LoVo (cell line): Measurements from ENCODE around the gene ADARB1.
"Not testable (repeated sequence)": the region's sequence is repeated elsewhere in the genome, so short reads cannot be mapped to it uniquely, and the experiment has no call there.

ENCODE experiments used
- DNase-seq: peaks from one replicate; pipeline ENCODE4 v3.0.0-alpha.2; 2016; ENCODE audit warnings: low spot score

ADARB1 gene, protein sequence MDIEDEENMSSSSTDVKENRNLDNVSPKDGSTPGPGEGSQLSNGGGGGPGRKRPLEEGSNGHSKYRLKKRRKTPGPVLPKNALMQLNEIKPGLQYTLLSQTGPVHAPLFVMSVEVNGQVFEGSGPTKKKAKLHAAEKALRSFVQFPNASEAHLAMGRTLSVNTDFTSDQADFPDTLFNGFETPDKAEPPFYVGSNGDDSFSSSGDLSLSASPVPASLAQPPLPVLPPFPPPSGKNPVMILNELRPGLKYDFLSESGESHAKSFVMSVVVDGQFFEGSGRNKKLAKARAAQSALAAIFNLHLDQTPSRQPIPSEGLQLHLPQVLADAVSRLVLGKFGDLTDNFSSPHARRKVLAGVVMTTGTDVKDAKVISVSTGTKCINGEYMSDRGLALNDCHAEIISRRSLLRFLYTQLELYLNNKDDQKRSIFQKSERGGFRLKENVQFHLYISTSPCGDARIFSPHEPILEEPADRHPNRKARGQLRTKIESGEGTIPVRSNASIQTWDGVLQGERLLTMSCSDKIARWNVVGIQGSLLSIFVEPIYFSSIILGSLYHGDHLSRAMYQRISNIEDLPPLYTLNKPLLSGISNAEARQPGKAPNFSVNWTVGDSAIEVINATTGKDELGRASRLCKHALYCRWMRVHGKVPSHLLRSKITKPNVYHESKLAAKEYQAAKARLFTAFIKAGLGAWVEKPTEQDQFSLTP

DNA sequence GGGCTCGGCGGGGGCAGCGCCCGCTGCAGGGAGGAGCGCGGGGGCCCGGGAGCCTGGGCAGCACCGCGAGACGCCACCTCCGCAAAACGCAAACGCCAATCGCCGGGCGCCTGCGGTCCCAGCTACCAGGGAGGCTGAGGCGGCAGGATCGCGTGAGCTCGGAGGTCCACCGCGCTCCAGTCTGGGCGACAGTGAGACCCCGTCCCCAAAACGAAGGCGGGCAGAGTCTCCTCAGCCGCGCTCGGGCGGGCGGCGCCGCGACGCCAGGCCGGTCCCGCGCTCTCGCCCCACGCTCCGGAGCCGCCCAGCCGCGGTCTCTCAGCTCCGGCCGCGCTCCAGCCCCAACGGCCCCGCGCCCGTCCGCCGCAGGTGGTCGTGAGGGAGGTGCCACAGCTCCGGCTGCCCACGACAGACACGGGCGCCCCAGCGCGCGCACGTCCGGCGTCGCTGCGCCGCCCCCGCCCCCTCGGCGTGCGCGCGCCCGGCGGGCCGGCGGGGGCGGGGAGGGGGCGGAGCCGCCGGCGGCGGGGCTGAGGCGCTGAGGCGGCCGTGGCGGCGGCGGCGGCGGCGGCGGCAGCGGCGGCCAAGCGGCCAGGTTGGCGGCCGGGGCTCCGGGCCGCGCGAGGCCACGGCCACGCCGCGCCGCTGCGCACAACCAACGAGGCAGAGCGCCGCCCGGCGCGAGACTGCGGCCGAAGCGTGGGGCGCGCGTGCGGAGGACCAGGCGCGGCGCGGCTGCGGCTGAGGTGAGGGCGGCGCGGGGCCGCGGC lies at the start of gene ADARB1:
ADARB1 (plus strand) TSS at position 533 of the 770 bp plus-strand sequence. CDS start 97,077 bp downstream, outside the sequence.
- peak; percentile 82 for DNase-seq

DNA sequence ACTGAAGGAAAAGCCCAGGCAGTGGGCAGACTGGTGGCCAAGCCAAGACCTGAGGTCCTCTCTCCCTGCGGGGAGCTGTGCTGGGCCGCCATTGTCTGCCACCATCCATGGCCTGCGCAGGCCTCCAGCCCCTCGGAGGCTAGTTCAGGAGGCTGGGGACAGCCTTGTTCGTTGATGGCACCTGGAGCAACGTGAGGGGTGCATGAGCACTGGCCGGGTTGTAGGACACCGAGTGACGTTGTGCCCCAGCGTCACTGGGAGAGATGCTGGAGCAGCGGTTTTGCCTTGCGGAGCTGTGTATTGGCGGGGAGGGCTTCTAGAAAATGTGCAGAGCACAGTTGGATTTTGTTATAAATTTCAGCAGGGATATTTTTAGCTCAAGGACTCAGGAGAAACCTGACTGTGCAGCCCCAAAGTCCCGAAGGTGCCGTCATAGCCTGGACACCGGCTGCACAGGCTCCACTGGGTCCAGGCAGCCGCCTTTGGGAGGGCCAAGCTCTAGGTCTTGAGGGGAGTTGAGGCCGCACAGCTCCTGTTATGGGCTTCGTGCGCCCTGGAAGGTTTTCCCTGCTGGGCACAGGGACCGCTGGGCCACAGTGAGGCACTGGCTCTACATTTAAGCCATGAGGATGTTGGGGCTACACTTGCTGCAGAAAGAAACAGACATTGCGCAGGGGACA lies 48.2 kb upstream of the ADARB1 start:
- DNase-seq, result no peak

DNA sequence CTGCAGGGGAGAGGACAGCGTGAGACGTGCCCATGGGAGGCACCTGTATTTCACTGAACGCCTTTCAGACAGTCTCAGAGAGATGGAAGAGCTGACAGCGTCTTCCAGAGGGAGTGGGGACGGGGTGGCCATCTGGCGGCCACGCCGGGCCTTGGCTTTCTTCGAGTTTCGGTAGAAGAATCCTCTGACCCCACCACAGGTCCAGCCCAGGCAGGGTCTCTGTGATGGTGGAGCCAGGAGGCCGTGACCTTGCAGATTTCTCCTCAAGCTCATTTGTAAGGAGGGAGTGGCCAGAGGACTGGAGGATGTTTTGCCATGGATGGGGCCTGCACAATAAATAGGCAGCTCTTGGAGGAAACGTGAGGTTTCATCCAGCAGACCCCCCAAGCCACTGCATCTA lies 47.6 kb upstream of the ADARB1 start:
- no peak for DNase-seq

DNA sequence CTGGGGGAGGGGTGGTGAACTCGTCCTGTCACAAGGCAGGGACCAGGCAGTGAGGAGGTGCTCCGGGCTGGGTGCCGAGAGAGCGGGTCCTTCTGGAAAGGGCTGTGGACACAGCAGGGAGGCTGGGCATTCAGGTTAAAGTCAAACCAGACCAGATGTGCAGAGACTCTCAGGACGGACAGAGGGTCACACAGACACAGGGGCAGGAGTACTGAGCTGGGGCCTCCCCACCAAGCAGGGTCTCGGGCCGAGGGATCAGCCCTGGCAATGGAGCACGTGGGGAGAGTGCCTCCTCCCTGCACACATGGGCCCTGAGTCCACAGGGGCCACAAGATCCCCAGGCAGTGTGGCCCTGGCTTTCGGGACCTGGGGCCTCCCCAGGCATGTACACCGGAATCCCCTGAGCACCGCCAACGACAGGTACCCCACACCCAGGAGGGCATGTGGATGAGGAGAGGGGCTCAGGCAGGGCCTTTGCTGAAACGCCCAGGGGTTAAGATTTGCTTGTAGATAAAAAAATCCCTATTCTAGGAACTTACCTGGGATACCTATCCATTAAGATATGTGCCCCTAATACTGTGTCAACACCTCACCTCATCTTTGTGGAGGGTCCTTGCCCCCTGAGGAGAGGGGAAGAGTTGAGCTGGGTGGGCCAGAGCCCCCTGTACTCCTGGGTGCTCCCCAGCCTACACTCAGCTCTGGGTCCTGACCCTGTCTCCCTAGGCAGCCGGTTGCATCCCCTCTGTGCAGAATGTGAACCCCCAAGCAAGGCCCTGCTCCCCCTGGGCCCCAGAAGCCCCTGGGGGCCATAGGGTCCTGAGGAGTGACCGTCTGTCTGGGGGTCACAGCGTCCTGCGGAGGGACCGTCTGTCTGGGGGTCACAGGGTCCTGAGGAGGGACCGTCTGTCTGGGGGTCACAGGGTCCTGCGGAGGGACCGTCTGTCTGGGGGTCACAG lies 46.9 kb upstream of the ADARB1 start:
- DNase-seq, result no peak

DNA sequence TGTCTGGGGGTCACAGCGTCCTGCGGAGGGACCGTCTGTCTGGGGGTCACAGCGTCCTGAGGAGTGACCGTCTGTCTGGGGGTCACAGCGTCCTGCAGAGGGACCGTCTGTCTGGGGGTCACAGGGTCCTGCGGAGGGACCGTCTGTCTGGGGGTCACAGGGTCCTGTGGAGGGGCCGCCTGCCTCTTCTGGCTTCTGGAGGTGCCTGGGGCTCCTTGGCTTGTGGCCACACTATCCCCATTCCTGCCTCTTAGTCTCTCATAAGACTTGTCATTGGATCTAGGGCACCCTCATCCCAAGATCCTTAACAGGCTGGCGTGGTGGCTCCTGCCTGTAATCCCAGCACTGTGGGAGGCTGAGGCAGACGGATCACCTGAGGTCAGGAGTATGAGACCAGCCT lies 45.7 kb upstream of the ADARB1 start:
- DNase-seq, result not testable (repeated sequence)

DNA sequence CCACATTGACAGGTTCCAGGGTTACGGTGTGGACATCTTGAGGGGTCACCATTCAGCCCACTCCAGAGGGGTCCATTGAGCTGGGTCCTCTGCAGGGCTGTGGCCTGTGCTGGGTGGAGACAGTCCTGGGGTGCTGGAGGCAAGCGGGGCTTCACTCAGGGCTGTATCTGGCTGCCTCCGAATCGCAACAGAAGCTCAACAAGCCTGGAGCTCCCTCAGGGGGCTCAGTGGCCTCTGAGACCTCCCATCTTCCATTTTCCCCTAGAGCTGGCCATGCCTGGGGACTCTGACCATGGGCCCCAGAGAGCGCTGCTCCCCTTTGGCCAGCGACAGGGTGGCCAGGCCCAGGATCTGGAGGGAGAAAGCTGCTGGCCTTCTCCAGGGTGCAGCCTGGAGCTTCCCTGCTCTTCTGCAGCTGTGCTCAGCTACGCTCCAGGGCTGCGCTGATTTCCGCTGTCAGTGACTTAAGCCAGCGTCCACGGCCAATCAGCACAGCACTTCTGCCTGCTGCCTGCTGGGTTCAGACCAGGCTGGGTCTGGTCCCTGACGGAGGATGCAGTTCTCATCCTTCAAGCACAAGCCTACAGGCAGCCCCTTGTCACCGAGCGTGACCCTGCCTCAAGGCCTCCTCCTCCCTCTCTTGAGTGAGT lies 45.0 kb upstream of the ADARB1 start:
- no peak for DNase-seq

DNA sequence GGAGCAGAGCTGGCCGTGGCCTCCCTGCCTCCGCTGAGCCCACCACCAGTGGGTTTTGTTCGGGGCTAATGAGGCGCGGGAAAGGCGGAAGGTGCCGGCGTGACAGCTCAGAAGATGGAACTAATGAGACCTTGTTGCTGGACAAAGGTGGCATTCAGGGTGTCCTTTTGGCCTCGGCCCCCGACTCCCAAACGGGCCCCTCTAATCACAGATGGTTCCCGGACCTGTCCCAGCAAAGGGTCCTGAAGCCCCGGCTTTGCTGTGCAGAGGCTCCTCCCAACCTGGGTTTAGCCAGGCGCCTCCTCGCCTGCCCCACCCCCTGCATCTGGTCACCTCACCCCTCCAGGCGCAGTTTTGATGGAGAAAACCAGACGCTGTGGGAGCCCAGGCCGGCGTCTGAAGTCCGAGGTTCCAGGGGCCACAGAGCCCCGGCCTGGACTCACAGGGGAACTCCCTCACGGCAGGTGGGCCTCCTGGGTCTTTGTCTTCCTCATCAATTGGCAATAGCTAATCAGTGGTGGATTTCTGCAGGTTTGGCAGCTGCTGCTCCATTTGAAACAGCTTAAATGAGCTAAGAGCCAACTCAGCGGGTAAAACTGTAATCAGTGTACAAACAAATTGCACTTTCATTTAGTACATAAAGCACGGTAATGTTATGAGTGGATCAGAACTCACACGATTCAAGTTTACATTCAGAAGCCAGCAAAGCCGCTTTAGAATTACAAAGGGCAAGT lies 44.3 kb upstream of the ADARB1 start:
- no peak for DNase-seq

DNA sequence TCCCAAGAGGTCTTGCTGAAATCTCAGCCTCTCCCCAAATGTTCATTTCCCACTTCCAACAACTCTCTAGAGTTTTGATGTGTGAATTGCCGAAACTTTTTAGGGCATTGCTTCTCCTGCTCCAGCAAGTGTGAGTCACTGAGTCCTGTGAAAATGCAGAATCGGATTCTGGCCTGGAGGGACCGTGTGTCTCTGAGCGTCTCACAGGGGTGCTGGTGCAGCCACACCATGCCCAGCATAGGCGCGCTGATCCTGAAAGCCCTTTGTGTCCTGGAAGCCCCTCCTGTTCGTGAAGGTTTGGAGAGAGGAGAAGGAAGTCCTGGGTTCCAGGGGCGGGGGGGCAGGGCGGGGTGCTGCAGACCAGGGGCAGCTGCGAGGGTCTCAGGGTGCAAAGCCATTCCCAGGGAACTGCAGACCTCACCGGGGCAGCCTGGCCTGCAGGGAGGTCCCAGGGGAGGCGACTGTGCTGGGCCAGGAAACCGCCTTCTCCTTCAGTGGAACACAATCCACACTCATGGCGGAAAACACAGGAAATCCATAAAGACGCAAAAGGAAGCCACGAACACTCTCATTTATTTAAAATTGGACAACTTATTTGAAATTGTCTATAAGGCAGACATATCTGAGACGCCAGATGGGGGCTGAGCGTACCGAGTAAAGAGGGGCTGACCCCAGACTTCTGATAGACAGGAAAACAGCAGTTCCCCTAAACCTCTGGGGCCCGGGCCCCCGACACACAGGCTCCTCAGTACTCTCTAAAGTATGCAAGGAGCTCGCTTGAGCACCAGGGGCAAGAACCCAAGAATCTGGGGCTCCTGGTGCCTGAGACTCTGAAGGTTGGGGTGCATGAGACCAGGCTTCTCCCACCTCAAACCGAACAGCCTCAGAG lies 43.5 kb upstream of the ADARB1 start:
- no peak for DNase-seq

DNA sequence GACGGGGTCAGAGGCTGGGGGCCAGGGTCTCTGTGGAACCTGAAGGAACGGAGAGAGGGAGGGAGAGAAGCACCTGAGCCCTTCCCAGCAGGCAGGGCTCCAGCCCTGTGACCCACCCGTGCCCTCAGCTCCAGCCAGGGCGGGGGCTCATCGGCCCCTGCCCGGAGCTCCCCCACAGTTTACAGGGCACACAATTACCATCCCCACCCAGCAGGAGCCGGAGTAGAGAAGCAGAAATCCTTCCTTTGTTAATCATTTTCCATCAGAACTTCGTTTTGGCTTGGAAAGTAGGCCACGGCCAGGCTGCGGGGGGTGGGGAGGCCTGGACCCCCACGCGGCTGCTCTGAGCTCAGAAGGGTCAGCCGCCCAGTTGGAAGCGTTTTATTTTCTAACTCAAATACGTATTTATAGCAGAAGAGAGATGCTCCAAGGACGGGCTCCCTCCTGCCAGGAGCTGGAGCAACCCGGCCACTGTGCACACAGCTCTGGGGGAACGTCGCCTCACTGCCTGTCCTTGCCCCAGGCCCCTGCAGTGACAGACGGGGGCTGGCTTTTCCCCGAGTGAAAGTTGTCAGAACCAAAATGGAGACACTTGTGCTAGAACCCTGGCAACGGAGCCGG lies 42.7 kb upstream of the ADARB1 start:
- DNase-seq, result no peak

DNA sequence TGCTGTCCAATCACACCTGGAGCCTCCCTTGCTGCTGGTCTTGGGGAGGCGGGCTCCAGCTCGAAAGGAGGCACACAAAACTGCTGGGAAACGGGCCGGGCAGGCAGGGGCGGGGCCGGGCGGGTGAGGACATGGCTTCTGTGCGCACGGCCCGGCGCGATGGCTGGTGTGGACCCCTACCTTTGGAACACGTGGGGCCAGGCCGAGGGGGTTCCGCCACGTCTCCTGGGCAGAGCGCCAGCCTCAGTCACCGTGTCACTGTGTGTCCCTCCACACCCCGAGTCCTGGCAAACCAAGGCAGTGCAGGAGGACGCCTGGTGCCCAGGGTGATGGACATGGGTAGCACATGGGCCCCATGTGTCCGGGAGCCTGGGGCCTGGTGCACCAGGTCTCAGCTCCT lies 42.0 kb upstream of the ADARB1 start:
- no peak for DNase-seq

DNA sequence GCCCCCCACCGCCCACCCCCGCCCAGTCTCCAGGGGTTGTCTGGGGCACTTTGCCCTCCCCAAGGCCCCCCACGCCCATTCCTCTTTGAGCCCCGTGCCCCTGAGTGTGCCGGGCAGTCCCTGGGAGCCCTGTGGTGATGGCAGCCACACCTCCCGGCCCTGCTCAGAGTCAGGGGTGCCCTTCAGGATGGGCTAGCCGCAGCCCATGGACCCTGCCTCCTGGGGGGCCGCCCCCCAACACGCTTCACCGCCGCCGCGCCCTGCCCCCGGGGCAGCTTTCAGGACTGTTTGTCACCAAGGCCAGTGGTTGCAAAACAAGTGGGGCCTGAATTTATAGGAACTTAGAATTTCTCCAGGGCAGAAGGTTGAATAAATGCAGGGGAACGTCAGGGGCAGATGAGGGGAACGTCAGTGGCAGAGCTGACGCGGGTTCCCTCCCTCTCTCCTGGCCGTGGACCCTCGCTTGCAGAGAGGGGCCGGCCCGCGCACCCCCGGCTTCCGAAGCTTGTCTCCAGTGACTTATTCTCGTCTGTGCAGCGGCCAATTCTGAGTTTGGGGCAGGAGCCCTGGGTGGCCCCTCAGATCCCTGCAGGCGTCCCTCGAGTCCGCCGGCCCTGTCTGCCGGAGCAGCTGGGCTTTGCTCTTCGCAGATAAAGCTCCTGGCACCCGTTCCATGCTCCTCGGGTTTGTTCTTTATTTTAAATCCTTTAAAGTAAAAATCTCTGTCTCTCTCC lies 41.2 kb upstream of the ADARB1 start:
- no peak for DNase-seq

DNA sequence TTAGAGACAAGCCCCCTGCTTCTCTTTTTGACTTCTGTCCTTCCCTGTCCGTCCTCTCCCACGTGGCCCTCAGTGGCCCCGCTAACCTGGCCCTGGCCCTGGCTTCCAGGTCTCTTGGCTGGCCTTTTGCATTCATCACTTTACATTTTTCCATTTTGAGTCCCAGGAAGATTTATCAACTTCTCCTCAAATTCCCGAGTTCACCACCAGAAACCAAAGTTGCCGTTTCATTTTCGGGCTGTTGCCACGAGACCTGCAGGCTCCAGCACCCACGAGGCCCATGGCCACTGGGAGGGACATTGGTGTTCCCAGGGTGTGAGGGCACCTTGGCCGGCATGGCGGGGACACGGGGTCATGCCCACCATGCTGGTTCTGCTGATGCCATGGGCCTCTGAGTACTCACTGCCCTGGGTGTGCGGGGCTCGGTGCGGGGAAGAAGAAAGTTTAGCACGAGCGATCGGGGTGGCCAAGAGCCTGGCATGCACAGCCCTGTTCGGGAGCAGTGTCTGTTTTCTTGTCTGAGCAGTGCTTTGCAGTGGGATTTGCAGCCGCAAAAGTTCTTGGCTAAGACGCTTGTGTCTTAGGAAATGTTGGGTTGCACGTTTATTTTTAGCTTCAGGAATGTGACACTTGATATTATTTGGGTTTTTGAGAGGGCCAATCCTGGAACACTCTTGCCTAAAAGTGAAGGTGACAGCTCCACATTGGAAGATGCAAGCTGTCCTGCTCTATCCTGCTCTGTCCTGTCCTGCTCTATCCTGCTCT lies 40.4 kb upstream of the ADARB1 start:
- no peak for DNase-seq

DNA sequence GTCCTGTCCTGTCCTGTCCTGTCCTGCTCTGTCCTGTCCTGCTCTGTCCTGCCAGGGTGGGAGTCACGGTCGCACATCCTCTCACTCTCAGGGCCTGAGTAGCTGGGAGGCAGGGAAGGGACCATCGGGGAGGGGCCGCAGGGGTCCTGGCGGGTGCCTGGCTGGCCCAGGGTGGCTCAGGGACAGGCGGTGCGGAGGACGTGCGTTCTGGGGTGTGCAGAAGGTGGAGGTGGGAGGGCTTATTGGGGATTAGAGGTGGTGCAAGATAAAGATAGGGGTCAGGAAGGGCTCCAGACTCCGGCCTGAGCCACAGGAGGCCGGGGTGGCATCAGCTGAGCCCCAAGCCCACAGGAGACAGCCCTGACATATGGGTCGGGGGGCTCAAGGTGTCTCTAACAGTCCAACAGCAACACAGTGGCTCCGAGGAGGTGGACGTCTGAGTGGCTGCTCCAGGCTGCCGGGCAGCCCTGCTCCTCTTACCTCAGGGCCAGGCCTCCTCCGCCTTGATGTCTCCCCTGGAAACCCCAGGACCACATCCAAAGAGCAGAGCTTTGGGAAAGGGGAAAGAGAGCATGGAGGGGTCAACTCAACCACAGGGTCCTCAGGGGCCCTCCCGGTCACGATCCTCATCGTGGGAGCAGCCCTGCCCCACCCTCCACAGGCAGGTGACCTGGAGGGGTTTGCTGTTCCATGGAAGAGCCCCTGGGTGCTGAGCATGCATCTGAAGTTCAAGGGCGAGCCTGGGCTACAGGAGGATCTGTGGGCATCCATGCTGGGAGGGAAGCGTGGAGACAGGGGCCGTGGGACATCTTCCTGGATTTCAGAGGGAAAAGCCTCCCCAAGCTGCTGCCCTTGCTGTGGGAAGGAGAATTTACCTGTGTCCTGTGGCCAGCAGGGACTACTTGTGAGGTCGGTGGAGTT lies 39.6 kb upstream of the ADARB1 start:
- no peak for DNase-seq

DNA sequence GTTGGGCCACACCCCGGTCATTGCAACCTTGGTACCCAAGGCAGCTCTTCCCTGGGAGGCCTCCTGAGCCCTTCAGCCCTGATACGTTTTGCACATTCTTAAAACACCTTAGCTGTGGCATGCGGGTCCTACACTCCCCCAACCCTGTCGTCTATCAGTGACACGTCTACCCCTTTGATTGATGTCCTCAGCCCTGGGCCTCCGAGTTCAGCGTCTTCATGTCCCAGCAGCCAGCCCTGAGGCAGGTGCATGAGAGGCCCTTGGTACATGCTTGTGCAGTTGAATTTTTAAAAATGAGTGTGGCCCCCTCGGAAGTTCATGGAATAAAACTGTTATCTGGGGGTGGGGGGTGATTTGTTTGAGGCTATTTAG lies 38.9 kb upstream of the ADARB1 start:
- DNase-seq, result no peak

DNA sequence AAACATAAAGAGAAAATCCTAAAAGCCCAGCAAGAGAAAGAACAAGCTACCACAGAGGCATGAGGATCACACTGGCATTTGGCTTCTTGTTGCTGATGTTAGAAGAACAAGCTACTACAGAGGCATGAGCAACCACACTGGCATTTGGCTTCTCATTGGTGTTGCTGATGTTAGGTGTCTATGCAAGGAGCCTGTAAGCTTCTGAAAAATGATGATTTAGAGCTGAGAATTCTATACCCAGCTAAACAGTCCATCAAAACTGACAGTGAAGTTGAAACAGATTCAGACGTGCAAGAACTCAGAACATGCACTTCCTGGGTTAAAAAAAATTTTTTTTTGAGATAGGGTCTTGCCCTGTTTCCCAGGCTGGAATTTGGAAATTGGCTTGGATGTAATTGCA lies 37.8 kb upstream of the ADARB1 start:
- DNase-seq, result no peak

DNA sequence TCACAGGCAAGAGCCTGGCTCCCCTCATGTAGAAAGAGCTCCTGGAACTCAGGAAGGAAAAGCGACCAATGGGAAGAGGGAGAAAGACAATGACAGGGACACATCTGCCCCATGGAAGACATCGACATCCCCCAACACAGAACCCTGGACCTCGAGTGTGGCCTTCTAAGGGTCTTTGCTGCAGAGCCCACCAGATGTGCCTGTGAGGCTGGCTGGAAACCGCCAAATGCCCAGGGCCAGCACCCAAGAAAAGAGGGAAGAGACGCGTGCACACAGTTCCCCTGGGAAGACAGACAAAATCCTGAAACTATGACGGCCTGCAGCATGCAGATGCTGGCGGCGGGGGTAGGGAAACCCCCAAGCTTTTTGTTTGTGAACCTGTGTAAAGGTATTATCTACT lies 36.4 kb upstream of the ADARB1 start:
- no peak for DNase-seq
